Measurements from ENCODE around the gene KLHL12.

Gene KLHL12

GRCh38 chr1:202926581-202927491, at the start of gene KLHL12:
Gene KLHL12 (minus strand): TSS chr1:202927234. CDS start chr1:202925162, 2,072 bp downstream.
- FAIRE-seq (peak; percentile 92), DNase-seq (ENCODE audit: low spot score) (peak; percentile 97)

DNA sequence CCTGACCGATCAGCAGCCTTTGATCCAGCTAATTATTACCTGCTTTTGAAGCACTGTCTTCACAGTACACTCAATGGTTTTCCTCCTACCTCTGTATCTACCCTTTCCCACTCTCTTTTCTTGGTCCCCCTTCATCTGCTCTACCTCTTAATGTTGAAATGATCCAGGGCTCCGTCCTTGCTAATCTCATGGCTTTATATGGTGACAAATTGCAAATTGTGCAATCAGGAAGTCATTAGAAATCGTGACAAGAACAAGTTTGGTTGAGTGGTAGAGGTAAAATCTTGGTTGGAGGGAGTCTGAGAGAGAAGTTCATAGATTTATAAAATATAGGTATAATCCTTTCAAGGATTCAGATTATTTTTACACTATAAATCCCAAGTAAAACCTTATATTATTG, 49.6 kb upstream of the KLHL12 start:
- no peak for FAIRE-seq

GRCh38 chr1:202974856-202975255, 47.8 kb upstream of the KLHL12 start:
- FAIRE-seq (no peak), DNase-seq (ENCODE audit: low spot score) (no peak)

More for the DNA sequence above, 49.6 kb upstream of the KLHL12 start:
- DNase-seq (ENCODE audit: low spot score), result no peak

DNA sequence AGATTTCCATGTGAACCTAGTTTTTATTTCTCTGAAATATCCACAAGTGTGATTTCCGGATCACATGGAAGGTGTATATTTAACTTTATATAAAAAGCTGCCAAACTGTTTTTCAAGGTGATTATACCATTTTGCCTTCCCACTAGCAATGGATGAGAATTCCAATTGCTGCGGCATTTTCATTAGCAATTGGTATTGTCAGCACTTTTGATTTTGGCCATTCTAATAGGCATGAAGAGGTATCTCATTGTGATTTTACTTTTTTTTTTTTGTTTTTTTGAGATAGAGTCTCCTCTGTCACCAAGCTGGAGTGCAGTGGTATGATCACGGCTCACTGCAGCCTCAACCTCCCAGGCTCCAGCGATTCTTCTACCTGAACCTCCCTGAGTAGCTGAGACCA, 45.0 kb upstream of the KLHL12 start:
- FAIRE-seq (no peak), DNase-seq (ENCODE audit: low spot score) (no peak)

- DNase-seq (ENCODE audit: low spot score), result peak; percentile 67
- FAIRE-seq, result no peak
Measured at GRCh38 chr1:202968895-202969295, 41.9 kb upstream of the KLHL12 start.

GRCh38 chr1:202968351-202968750, 41.3 kb upstream of the KLHL12 start:
- DNase-seq (ENCODE audit: low spot score) (no peak), FAIRE-seq (no peak)

DNA sequence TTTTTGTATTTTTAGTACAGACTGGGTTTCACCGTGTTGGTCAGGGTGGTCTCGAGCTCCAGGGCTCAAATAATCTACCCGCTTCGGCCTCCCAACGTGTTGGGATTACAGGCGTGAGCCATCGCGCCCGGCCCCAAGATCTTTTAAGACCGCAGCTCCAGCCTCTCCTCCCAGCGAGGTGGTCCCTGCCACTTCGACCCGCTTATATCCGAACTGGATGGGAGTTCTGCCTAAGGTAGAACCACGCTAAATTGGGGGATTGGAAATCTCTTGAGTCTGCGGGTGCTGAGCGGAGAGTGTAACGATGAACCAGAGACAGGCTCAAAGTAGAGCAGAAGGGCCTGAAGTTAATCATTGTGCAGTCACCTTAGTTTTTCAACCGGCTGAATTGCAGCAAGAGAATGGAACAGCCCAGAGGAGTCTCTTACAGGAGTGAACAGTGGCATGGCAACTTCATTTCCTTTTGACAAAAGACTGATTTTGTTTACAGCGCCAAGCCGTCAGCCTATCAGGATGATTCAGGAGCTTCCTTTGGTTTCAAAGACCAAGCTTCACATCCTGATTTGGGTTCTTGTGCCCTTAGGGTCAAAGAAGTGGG, 40.7 kb upstream of the KLHL12 start:
- FAIRE-seq (no peak), DNase-seq (ENCODE audit: low spot score) (peak; percentile 12)

DNA sequence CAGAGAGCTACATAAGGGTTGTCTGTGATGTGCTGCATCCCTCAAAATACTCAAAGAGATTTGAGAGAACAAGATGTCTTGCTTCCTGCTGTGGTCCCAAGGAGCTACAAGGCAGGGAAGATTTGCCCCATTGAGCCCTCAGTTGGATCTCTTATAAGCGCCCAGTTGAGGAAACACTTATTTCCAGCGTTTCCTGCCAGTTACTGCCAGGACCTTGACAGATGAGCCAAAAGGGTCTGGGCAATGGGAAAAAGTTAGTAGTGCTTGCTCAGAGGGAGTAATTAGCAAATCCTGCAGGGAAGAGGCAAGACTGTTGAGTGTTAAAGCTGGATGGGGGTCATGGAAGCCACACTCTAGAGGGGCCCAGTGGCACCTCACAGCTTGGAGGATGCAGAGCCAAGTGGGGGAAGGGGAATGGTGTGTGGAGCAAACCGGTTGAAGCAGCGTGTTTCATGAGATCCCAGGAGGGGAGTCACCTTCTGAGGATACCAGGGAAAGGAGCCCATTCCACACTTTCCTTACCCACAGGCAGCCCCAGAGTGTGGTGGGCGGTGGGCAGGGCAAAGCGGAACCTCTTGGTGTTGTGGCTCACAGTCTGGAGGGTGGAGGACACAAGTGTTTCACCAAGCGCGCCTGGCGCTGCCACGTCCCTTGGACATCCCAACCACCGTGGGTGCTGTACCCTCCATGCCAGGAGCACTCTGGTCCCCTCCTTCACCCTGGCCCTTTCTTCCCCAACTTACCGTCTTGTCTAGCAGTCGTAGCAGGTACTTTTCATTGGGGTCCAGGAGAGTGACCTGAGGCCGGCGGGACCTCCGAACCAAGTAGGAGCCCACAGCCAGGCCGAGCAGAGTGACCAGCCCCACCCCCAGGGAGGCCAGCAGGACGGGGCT, 39.2 kb upstream of the KLHL12 start:
- DNase-seq (ENCODE audit: low spot score) (no peak), FAIRE-seq (no peak)

- FAIRE-seq, result no peak
Measured at GRCh38 chr1:202965422-202965821, 38.4 kb upstream of the KLHL12 start.

GRCh38 chr1:202964791-202965410, 37.9 kb upstream of the KLHL12 start:
- DNase-seq (ENCODE audit: low spot score) (no peak), FAIRE-seq (no peak)

More at GRCh38 chr1:202965422-202965821, 38.4 kb upstream of the KLHL12 start:
- no peak for DNase-seq (ENCODE audit: low spot score)

- DNase-seq (ENCODE audit: low spot score) (no peak), FAIRE-seq (no peak)
Measured at GRCh38 chr1:202961220-202961880, 34.3 kb upstream of the KLHL12 start.

- FAIRE-seq, result no peak
- peak; percentile 40 for DNase-seq (ENCODE audit: low spot score)
Measured at GRCh38 chr1:202959276-202959620, 32.2 kb upstream of the KLHL12 start.

GRCh38 chr1:202958544-202959275, 31.7 kb upstream of the KLHL12 start:
- FAIRE-seq (no peak), DNase-seq (ENCODE audit: low spot score) (no peak)

DNA sequence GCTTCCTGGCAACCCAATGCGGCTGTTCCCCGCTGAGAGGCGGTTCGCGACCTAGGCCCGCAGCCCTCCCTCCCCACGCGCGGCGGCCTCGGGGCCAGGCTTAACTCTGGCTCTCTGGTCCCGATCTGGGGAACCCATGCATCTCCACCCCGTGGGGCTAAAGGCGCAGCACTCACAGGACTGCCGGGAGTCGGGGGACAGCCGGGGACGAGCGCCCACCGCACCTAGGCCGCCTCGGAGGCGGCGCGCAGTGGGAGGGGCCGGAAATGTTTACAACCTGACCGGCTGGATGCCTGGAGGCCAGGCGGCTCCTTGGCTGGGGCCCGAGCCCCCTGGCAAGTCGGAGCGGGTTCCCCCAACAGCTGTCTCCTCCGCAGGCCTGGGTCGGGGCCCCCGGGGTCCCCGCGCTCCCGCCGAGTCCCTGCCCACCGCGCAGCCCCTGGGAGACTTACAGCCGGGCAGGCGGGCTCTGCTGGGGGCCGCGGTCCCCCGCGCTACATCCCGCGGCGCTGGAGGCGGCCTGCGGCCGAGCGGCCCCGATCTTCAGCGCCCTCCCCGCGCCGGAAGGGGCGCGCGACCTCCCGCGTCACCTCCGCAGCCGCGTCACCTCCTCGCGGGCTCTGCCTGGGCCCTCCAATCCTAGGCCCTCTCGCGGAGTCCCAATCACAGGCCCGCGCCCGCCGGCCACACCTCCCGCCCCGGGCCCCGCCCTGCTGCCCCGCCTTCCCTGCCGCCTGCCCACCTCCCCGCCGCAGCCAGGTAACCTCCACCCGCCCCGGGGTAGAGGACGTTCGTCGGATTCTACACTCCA, 30.9 kb upstream of the KLHL12 start, which contains the start of gene ADIPOR1:
Gene ADIPOR1 (minus strand): TSS at position 580 of the 811 bp plus-strand sequence. CDS start 7,242 bp downstream, outside the sequence.
- DNase-seq (ENCODE audit: low spot score) (peak; percentile 98), FAIRE-seq (peak; percentile 5)

GRCh38 chr1:202956969-202957368, 29.9 kb upstream of the KLHL12 start:
- DNase-seq (ENCODE audit: low spot score) (no peak), FAIRE-seq (no peak)

DNA sequence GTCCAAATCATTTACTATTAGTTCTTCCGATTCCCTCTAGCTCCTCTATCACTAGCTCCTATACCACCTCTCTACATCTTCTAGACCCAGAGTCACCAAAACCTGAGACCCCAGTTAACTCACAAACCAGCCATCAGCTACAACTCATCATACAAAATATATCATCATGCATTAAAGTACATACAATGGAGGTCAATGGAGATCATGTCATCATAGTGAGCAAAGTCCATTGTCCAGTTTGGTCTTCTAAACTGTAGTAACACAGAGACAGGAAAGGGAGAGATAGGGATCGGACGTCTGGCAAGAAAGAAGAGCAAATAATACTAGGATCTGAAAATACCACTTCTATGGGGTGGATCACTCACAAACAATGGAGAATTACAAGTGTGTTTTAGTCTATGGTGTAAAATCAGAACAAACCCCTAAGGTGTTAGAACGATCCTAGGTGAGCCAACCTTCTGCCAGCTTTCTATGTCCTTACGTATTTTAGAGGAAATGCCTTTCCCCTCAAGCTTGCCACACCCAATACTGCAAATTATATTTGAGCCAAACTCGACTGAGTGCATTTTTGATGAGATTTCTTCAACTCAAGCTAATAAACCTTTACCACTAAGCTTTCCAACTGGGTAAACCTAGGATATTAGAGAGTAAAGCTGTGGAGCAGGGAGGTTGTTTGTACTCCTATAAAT, 27.2 kb upstream of the KLHL12 start:
- FAIRE-seq, result no peak
- no peak for DNase-seq (ENCODE audit: low spot score)

DNA sequence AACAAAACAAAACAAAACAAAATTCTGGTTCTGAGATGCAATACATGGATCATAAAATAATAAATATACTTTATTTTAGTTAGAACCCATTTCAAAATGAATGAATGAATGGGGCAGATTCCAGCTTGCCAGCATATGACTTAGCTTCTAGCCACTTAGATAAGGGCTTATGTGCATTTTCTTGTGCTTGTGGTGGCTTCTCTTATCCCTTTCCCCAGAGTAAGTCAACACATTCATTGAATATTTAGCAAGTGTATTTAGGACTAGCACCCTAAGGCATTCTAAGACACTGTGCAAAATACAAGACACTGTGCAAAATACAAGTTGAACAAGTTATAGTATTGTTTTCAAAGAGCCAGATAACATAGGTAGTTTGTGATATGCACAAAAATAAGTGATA, 26.4 kb upstream of the KLHL12 start:
- DNase-seq (ENCODE audit: low spot score), result no peak
- no peak for FAIRE-seq

GRCh38 chr1:202952818-202953217, 25.8 kb upstream of the KLHL12 start:
- DNase-seq (ENCODE audit: low spot score) (no peak), FAIRE-seq (no peak)
